B cell (primary cell): ENCODE measurements around the gene SIGLEC7. TPM values are rescaled to one million over a fixed set of nuclear protein-coding genes. Genes with fewer than 3 reads are reported as not detected.

Source experiments
- ATAC-seq: fragments of 200-7000 bp; cut with Tn5 transposase; one replicate; pipeline ENCODE4 v1.10.0; 2021; ENCODE audit warnings: low read depth, mild to moderate bottlenecking, moderate number of reproducible peaks, moderate library complexity
- CTCF ChIA-PET: fragments of 350-600 bp; sonication (Branson Sonifier 250); formaldehyde crosslinking; loops from one replicate; lab custom pipeline; 2021; ENCODE audit warnings: antibody characterized with exemption, inconsistent platforms; lab: Charles Lee
- POLR2A ChIA-PET: fragments of 350-600 bp; sonication (Branson Sonifier 250); formaldehyde crosslinking; loops from one replicate; lab custom pipeline; 2021; ENCODE audit warnings: antibody characterized with exemption; lab: Charles Lee
- DNase-seq: peaks from one replicate; pipeline ENCODE4 v3.0.0; 2013
- H2AFZ ChIP-seq: 2 replicates; pipeline ENCODE4 v1.6.1; 2012; ENCODE audit warnings: mild to moderate bottlenecking, low read depth, low read length; ENCODE audit not compliant: insufficient read depth, poor library complexity, severe bottlenecking
- H3K27ac ChIP-seq, 2 donors: 1 replicate in 1 of 2; 2 replicates in 1 of 2; pipeline ENCODE4 v1.5.1; 2012 to 2013; ENCODE audit warnings: low read length in 2 of 2, mild to moderate bottlenecking in 2 of 2, moderate library complexity in 1 of 2
- H3K27me3 ChIP-seq, 4 experiments: fragments of 200-600 bp in 1 of 4; sonication (generic) in 1 of 4; replicated peaks in 1 of 4; 1 replicate in 2 of 4; 2 replicates in 2 of 4; pipeline versions ENCODE4 v1.6.1 to v1.7.0; 2013 to 2016; ENCODE audit warnings: low read length in 3 of 4, mild to moderate bottlenecking in 2 of 4, mixed read lengths in 1 of 4, moderate library complexity in 1 of 4; ENCODE audit not compliant: insufficient read depth in 4 of 4, control insufficient read depth in 3 of 4; ENCODE audit errors: control extremely low read depth in 1 of 4
- H3K36me3 ChIP-seq, 2 experiments: replicated peaks in 1 of 2; 1 replicate in 1 of 2; 2 replicates in 1 of 2; pipeline versions ENCODE4 v1.6.1 to v1.7.1; 2013; ENCODE audit warnings: low read length in 1 of 2; ENCODE audit not compliant: insufficient read depth in 2 of 2, control insufficient read depth in 1 of 2; ENCODE audit errors: control extremely low read depth in 1 of 2, extremely low read depth in 1 of 2
- H3K4me1 ChIP-seq, 2 donors: fragments of 200-600 bp in 1 of 2; sonication (generic) in 1 of 2; 1 replicate in 1 of 2; 2 replicates in 1 of 2; pipeline versions ENCODE4 v1.5.1 to v1.6.1; 2013 to 2017; ENCODE audit warnings: low read length in 2 of 2; ENCODE audit not compliant: control insufficient read depth in 2 of 2, insufficient read depth in 2 of 2
- H3K4me2 ChIP-seq: replicated peaks from 2 replicates; pipeline ENCODE3; 2012; ENCODE audit warnings: mild to moderate bottlenecking, low read depth, low read length; ENCODE audit not compliant: poor library complexity, severe bottlenecking
- H3K4me3 ChIP-seq, 5 experiments: fragments of 200-600 bp in 1 of 5; sonication (generic) in 1 of 5; 1 replicate in 3 of 5; 2 replicates in 2 of 5; pipeline versions ENCODE4 v1.5.1 to v1.7.0; 2011 to 2016; ENCODE audit warnings: low read length in 4 of 5, mild to moderate bottlenecking in 4 of 5, low read depth in 2 of 5, control low read depth in 1 of 5, moderate library complexity in 1 of 5; ENCODE audit not compliant: insufficient read depth in 1 of 5; ENCODE audit errors: control extremely low read depth in 1 of 5, extremely low read depth in 1 of 5
- H3K79me2 ChIP-seq: fragments of 200-600 bp; sonication (generic); one replicate; pipeline ENCODE4 v1.6.0; 2016; ENCODE audit warnings: low read length; ENCODE audit not compliant: control insufficient read depth, insufficient read depth
- H3K9ac ChIP-seq: fragments of 200-600 bp; sonication (generic); 2 replicates; pipeline ENCODE4 v1.6.1; 2017; ENCODE audit warnings: mild to moderate bottlenecking, low read length, moderate library complexity
- H3K9me3 ChIP-seq, 3 donors: one replicate each; pipeline versions ENCODE4 v1.6.1 to v1.7.1; 2013; ENCODE audit warnings: low read length in 2 of 3; ENCODE audit not compliant: control insufficient read depth in 2 of 3, insufficient read depth in 1 of 3; ENCODE audit errors: control extremely low read depth in 1 of 3
- H4K20me1 ChIP-seq: 2 replicates; pipeline ENCODE4 v1.6.0; 2012; ENCODE audit warnings: mild to moderate bottlenecking, low read length; ENCODE audit not compliant: insufficient read depth, control insufficient read depth, poor library complexity, severe bottlenecking
- H3K27ac Mint-ChIP-seq: one replicate; pipeline ENCODE4 v1.8.0; 2021; ENCODE audit warnings: mixed read lengths
- H3K27me3 Mint-ChIP-seq: one replicate; pipeline ENCODE4 v1.8.0; 2021; ENCODE audit warnings: mixed read lengths
- H3K4me1 Mint-ChIP-seq: one replicate; pipeline ENCODE4 v1.8.0; 2021; ENCODE audit warnings: mixed read lengths
- H3K4me3 Mint-ChIP-seq: one replicate; pipeline ENCODE4 v1.8.0; 2021; ENCODE audit warnings: mixed read lengths
- H3K9me3 Mint-ChIP-seq: one replicate; pipeline ENCODE4 v1.8.0; 2022; ENCODE audit warnings: mixed read lengths; ENCODE audit not compliant: insufficient read depth
- CTCF ChIP-seq: fragments of 200-600 bp; IDR thresholded peaks from one replicate; pipeline ENCODE4 v1.8.0; 2022; ENCODE audit warnings: antibody characterized with exemption, mild to moderate bottlenecking
- EZH2 ChIP-seq: IDR thresholded peaks from 2 replicates; pipeline ENCODE4 v1.6.1; 2012; ENCODE audit warnings: borderline replicate concordance, low read depth, mild to moderate bottlenecking, moderate library complexity, low read length; ENCODE audit not compliant: insufficient read depth, poor library complexity, severe bottlenecking
- WGBS: methylation state at CpG from one replicate; pipeline ENCODE4 v1.1.5; 2013; ENCODE audit warnings: missing lambda C conversion rate; ENCODE audit not compliant: insufficient coverage; 5-methylcytosine and 5-hydroxymethylcytosine counted together
- intact Hi-C: fragments of 100-400 bp; cut with micrococcal nuclease; formaldehyde crosslinking; loops from one replicate; pipeline ENCODE4 v1.10.0; 2022
- polyA plus RNA-seq: library from polyadenylated mRNA; depleted of rRNA; stranded (reverse); fragments of >200 nt; gene quantifications from 2 replicates; pipeline ENCODE4 v1.2.3, GENCODE V29; 2012
- total RNA-seq, 2 donors: library from RNA; stranded (reverse); fragments of 120-200 nt in 1 of 2; gene quantifications; 1 replicate in 1 of 2; 2 replicates in 1 of 2; pipeline versions ENCODE4 v1.2.3 to v1.2.4, GENCODE V29; 2013 to 2022

SIGLEC7 gene
- total and polyA plus RNA-seq, 2 donors (not counting 1 experiment from before 2014, with no cell fraction given): 0.52 TPM; not detected in 1

GRCh38 chr19:51097796-51098195 is 44.3 kb upstream of the SIGLEC7 start:
- Histone ChIP-seq H3K27me3 (no peaks in the 10 kb centered on the region), H3K4me1 (no peaks in the 10 kb centered on the region), H4K20me1 (peaks cover 30% of the 10 kb centered on the region), H2AFZ (no peak overlapping the region), H3K4me2 (no peak overlapping the region), H3K79me2 (peaks cover 13% of the 10 kb centered on the region), H3K27ac (no peak overlapping the region), H3K9ac (no peak overlapping the region), H3K36me3 (peaks cover 8 to 19% of the 10 kb centered on the region in 2 experiments), H3K9me3 (no peaks in the 10 kb centered on the region), H3K4me3 (no peak overlapping the region)
- peaks cover 8% of the 10 kb centered on the region for H3K4me1 Mint-ChIP-seq
- intact Hi-C loops: no loop called here
- WGBS: 93% methylated on average over 20 of the region's 20 CpGs
- H3K9me3 Mint-ChIP-seq: no peaks in the 10 kb centered on the region
- H3K4me3 Mint-ChIP-seq: no peak overlapping the region
- no peak for ATAC-seq
- POLR2A ChIA-PET: no interaction called here
- no peaks in the 10 kb centered on the region for H3K27me3 Mint-ChIP-seq
- no peak for TF ChIP-seq CTCF
- no peak for TF ChIP-seq EZH2
- H3K27ac Mint-ChIP-seq: no peak overlapping the region
- DNase-seq: no peak
- CTCF ChIA-PET: no interaction called here

- no peaks in the 10 kb centered on the region for H3K9me3 ChIP-seq
- CTCF ChIA-PET: no interaction called here
- no peak overlapping the region for H3K4me3 Mint-ChIP-seq
- no peak overlapping the region for H3K4me2 ChIP-seq
- H3K27ac Mint-ChIP-seq: no peak overlapping the region
- intact Hi-C loops: no loop called here
- POLR2A ChIA-PET: no interaction called here
- peak; percentile 36 for DNase-seq
- H3K9me3 Mint-ChIP-seq: no peaks in the 10 kb centered on the region
- TF ChIP-seq CTCF: no peak
- no peaks in the 10 kb centered on the region for H3K4me1 ChIP-seq
- H3K27me3 Mint-ChIP-seq: no peaks in the 10 kb centered on the region
- H3K4me1 Mint-ChIP-seq: peaks cover 8% of the 10 kb centered on the region
- peaks cover 11 to 23% of the 10 kb centered on the region in 2 experiments for H3K36me3 ChIP-seq
- peaks cover 36% of the 10 kb centered on the region for H4K20me1 ChIP-seq
- H3K9ac ChIP-seq: no peak overlapping the region
- no peak overlapping the region for H2AFZ ChIP-seq
- peaks cover 18% of the 10 kb centered on the region for H3K79me2 ChIP-seq
- H3K27me3 ChIP-seq: no peaks in the 10 kb centered on the region
- ATAC-seq: no peak
- WGBS: 88% methylated on average over 70 of the region's 78 CpGs
- no peak overlapping the region for H3K27ac ChIP-seq
- H3K4me3 ChIP-seq: no peak overlapping the region
These were observed 43.6 kb upstream of the SIGLEC7 start for GRCh38 chr19:51098365-51099046.
